Caco-2 (cell line): ENCODE measurements around the gene CCDC136. TPM values are rescaled to one million over a fixed set of nuclear protein-coding genes. Genes with fewer than 3 reads are reported as not detected.

Experiments used
- BruUV-seq: library from RNA; stranded (reverse); fragments of 400-500 nt; replicated peaks from 2 replicates; lab custom pipeline; 2021; lab: Mats Ljungman, UMichigan
- CTCF ChIA-PET: fragments of 300-600 bp; sonication (Branson Sonifier 250); formaldehyde crosslinking; loops from one replicate; lab custom pipeline; 2022; ENCODE audit warnings: antibody characterized with exemption; lab: Charles Lee
- POLR2A ChIA-PET: fragments of 300-600 bp; sonication (Branson Sonifier 250); formaldehyde crosslinking; loops from one replicate; lab custom pipeline; 2022; ENCODE audit warnings: antibody characterized with exemption; lab: Charles Lee
- DNase-seq, 2 experiments: peaks; one replicate each; pipeline versions ENCODE4 v3.0.0 to v3.0.0-alpha.2; 2020 to 2022
- H3K27me3 ChIP-seq: replicated peaks from 2 replicates; pipeline ENCODE4 v1.6.0; 2011; ENCODE audit warnings: low read length; ENCODE audit not compliant: control insufficient read depth, insufficient read depth
- H3K36me3 ChIP-seq: 2 replicates; pipeline ENCODE4 v1.5.1; 2011; ENCODE audit warnings: low read length; ENCODE audit not compliant: control insufficient read depth, insufficient read depth
- H3K4me1 ChIP-seq: fragments of 250-450 bp; sonication (Bioruptor Pico); 2 replicates; pipeline ENCODE4 v1.5.1; 2020; ENCODE audit warnings: mild to moderate bottlenecking
- H3K4me3 ChIP-seq: 2 replicates; pipeline ENCODE4 v1.5.1; 2011; ENCODE audit warnings: low read depth, mild to moderate bottlenecking, control low read depth, low read length
- H3K9me3 ChIP-seq: fragments of 250-450 bp; sonication (Bioruptor Pico); 2 replicates; pipeline ENCODE4 v1.5.1; 2020; ENCODE audit warnings: mild to moderate bottlenecking, moderate library complexity
- H3K27ac Mint-ChIP-seq: one replicate; pipeline ENCODE4 v1.8.0; 2022; ENCODE audit warnings: mixed read lengths; ENCODE audit not compliant: unreplicated experiment
- H3K27me3 Mint-ChIP-seq: one replicate; pipeline ENCODE4 v1.8.0; 2022; ENCODE audit warnings: mixed read lengths; ENCODE audit not compliant: insufficient read depth, unreplicated experiment
- H3K36me3 Mint-ChIP-seq: one replicate; pipeline ENCODE4 v1.8.0; 2022; ENCODE audit warnings: mild to moderate bottlenecking, mixed read lengths; ENCODE audit not compliant: insufficient read depth, unreplicated experiment
- H3K4me1 Mint-ChIP-seq: one replicate; pipeline ENCODE4 v1.8.0; 2022; ENCODE audit warnings: low read depth, mixed read lengths; ENCODE audit not compliant: unreplicated experiment
- H3K4me3 Mint-ChIP-seq: one replicate; pipeline ENCODE4 v1.8.0; 2022; ENCODE audit warnings: mild to moderate bottlenecking, moderate library complexity, mixed read lengths; ENCODE audit not compliant: unreplicated experiment
- H3K9me3 Mint-ChIP-seq: one replicate; pipeline ENCODE4 v1.8.0; 2022; ENCODE audit warnings: mixed read lengths; ENCODE audit not compliant: unreplicated experiment
- CTCF ChIP-seq, 2 experiments: fragments of 200-600 bp in 1 of 2; IDR thresholded peaks; 1 replicate in 1 of 2; 2 replicates in 1 of 2; pipeline versions ENCODE4 v1.5.1 to v1.8.0; 2011 to 2022; ENCODE audit warnings: antibody characterized with exemption in 1 of 2, control low read depth in 1 of 2, inconsistent platforms in 1 of 2, low read depth in 1 of 2, low read length in 1 of 2, mild to moderate bottlenecking in 1 of 2, moderate library complexity in 1 of 2; ENCODE audit not compliant: insufficient read depth in 1 of 2, severe bottlenecking in 1 of 2, unreplicated experiment in 1 of 2
- intact Hi-C: fragments of 100-400 bp; cut with micrococcal nuclease; formaldehyde crosslinking; loops from one replicate; pipeline ENCODE4 v1.10.0; 2022; ENCODE audit not compliant: unreplicated experiment
- total RNA-seq: library from RNA; stranded (reverse); gene quantifications from 2 replicates; pipeline ENCODE4 v1.2.3, GENCODE V29; 2022

Gene CCDC136
- total RNA-seq, 1 experiment from 2014 or later: 10.2 TPM

DNA sequence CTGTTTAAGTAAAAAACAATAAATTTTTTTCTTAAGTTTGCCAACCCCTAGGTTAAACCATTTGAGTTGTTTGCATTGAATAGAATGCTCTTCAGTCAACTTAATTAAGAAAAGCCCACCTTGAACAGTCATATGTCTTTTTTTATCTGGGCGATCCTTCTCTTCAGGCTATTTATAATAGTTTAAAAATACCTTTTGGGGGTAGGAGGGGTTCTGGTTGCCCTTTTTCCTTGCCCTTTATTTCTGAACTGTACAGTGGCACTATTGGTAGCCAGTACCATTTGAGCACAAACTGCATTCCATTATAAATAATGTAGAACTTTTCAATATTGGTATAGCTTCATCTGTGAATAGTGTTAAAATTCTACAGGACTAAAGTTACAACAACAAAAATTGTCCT lies 39.5 kb upstream of the CCDC136 start:
- Mint-ChIP-seq H3K27me3 (no peaks in the 10 kb centered on the region), H3K4me3 (no peak overlapping the region), H3K27ac (no peak overlapping the region), H3K9me3 (no peaks in the 10 kb centered on the region), H3K4me1 (peaks cover 6% of the 10 kb centered on the region), H3K36me3 (peaks cover 87% of the 10 kb centered on the region)
- TF ChIP-seq CTCF (IDR thresholded peaks at IDR 0.05; ENCODE audit: insufficient read depth in 1 of 2, low read depth in 1 of 2, low read length in 1 of 2, severe bottlenecking in 1 of 2, unreplicated experiment in 1 of 2): no peak
- H3K4me3 ChIP-seq: no peak overlapping the region
- CTCF ChIA-PET: no interaction called here
- BruUV-seq: no TSS peak
- no peaks in the 10 kb centered on the region for H3K27me3 ChIP-seq
- intact Hi-C loops: no loop called here
- DNase-seq: no peak
- POLR2A ChIA-PET: no interaction called here
- H3K36me3 ChIP-seq: peaks cover 1% of the 10 kb centered on the region; the same call in 1 of the 2 replicates
- peaks cover 16% of the 10 kb centered on the region for H3K4me1 ChIP-seq
- H3K9me3 ChIP-seq: no peaks in the 10 kb centered on the region

- Mint-ChIP-seq H3K27me3 (no peaks in the 10 kb centered on the region), H3K36me3 (peaks cover 87% of the 10 kb centered on the region), H3K4me1 (no peaks in the 10 kb centered on the region), H3K27ac (no peak overlapping the region), H3K4me3 (no peak overlapping the region), H3K9me3 (no peaks in the 10 kb centered on the region)
- DNase-seq: no peak
- BruUV-seq: no TSS peak
- ChIA-PET POLR2A (no interaction called here), CTCF (no interaction called here)
- intact Hi-C loops: no loop called here
- Histone ChIP-seq H3K9me3 (no peaks in the 10 kb centered on the region), H3K36me3 (peaks cover 1% of the 10 kb centered on the region; the same call in 1 of the 2 replicates), H3K4me1 (no peaks in the 10 kb centered on the region), H3K4me3 (no peak overlapping the region), H3K27me3 (no peaks in the 10 kb centered on the region)
- no peak for TF ChIP-seq CTCF (IDR thresholded peaks at IDR 0.05; ENCODE audit: insufficient read depth in 1 of 2, low read depth in 1 of 2, low read length in 1 of 2, severe bottlenecking in 1 of 2, unreplicated experiment in 1 of 2)
Measured at GRCh38 chr7:128755075-128755818, 36.5 kb upstream of the CCDC136 start.

DNA sequence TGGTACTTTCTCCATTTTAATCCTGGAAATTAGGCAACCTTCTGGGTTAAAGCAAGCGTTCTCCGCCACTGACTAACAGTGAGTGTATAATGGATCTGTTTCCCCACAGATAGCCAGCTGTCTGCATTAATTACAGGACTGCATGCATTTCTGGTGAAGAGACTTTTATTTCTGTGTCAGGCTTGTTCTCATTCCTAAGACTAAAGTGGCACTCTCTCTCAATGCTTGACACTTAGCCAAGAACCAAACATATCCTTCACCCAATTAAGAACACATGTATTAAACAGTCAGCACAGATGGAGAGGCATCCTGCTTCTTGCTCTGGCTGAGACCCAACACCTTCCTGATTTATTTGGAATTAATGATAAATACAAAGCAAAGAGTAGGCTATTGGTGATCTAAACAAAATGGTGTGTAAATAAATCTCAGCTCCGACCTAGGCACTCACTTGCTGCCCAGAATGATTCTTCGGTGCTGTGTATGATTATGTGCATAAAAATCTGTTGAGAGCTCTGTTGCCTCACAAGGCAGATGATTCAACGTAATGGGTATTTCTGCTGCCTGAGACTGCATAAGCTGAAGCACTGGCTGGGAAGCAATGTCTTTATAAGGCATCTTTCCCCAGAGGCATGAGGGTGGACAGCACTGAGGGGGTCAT lies 35.8 kb upstream of the CCDC136 start:
- no peak overlapping the region for H3K27ac Mint-ChIP-seq
- Histone ChIP-seq H3K4me3 (no peak overlapping the region), H3K36me3 (peaks cover 1% of the 10 kb centered on the region; the same call in 1 of the 2 replicates), H3K27me3 (no peaks in the 10 kb centered on the region), H3K4me1 (no peaks in the 10 kb centered on the region), H3K9me3 (no peaks in the 10 kb centered on the region)
- no peaks in the 10 kb centered on the region for H3K27me3 Mint-ChIP-seq
- H3K36me3 Mint-ChIP-seq: peaks cover 87% of the 10 kb centered on the region
- no peak for DNase-seq
- ChIA-PET POLR2A (no interaction called here), CTCF (no interaction called here)
- H3K4me3 Mint-ChIP-seq: no peak overlapping the region
- H3K9me3 Mint-ChIP-seq: no peaks in the 10 kb centered on the region
- TF ChIP-seq CTCF (IDR thresholded peaks at IDR 0.05; ENCODE audit: insufficient read depth in 1 of 2, low read depth in 1 of 2, low read length in 1 of 2, severe bottlenecking in 1 of 2, unreplicated experiment in 1 of 2): no peak
- no TSS peak for BruUV-seq
- no peaks in the 10 kb centered on the region for H3K4me1 Mint-ChIP-seq
- intact Hi-C loops: no loop called here
